DND-41 (cell line): ENCODE results near the gene COQ8B.

Source experiments
- EZH2 ChIP-seq: IDR thresholded peaks from 3 replicates; pipeline ENCODE4 v1.6.1; 2012; ENCODE audit warnings: borderline replicate concordance, low read depth, mild to moderate bottlenecking, moderate library complexity, low read length, inconsistent platforms; ENCODE audit not compliant: severe bottlenecking
- TF ChIP-seq, protein P1 (sequence below): IDR thresholded peaks from 2 replicates; pipeline ENCODE4 v1.5.1; 2012; ENCODE audit warnings: borderline replicate concordance, low read length, moderate library complexity, mild to moderate bottlenecking; ENCODE audit not compliant: poor library complexity, severe bottlenecking; ENCODE audit errors: extremely low read depth

DNA sequence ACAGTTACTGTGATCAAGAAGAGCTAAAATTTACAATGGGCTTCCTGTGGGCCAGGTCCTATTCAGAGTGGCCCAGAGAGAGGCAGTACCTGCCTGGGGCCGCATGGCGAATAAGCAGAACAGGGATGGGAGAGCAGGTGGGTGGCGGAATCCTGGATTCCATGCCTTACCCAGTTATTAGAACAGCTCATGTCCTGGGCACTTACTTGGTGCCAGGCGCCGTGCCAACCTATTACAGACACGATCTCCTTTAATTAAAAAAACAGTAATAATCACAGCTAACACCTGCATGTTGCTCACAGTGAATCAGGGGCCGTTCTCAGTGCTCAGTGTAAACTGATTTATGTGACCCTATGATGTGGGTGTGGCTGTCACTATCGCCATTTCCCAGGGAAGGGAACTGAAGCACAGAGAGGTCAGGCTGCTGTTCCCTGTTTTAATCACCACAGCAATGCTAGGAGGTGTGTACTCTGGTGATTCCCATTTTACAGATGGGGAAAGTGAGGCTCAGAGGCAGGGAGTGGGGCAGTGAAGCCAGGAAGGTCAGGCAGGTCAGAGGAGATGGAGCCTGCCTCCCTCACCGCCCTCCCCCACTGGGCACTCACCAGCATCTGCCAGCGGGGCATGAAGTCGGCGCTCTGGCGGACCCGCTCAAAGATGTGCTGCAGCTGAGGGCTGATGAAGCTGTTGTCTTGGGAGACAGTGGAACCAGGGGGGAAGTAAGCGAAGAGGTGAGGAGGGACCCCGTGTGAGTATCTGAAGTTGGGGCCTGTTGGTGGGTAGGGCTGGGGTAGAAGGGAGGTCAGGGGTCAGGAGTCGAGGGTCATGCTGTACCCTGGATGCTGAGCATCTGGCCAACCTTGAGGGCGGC lies 12.0 kb downstream of the COQ8B start:
- TF ChIP-seq, protein P1, sequence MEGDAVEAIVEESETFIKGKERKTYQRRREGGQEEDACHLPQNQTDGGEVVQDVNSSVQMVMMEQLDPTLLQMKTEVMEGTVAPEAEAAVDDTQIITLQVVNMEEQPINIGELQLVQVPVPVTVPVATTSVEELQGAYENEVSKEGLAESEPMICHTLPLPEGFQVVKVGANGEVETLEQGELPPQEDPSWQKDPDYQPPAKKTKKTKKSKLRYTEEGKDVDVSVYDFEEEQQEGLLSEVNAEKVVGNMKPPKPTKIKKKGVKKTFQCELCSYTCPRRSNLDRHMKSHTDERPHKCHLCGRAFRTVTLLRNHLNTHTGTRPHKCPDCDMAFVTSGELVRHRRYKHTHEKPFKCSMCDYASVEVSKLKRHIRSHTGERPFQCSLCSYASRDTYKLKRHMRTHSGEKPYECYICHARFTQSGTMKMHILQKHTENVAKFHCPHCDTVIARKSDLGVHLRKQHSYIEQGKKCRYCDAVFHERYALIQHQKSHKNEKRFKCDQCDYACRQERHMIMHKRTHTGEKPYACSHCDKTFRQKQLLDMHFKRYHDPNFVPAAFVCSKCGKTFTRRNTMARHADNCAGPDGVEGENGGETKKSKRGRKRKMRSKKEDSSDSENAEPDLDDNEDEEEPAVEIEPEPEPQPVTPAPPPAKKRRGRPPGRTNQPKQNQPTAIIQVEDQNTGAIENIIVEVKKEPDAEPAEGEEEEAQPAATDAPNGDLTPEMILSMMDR, result no peak
- no peak for TF ChIP-seq EZH2
